Umbilical cord (tissue), 2 donors: ENCODE data around the gene CDSN. TPM values are rescaled to one million over a fixed set of nuclear protein-coding genes. Genes with fewer than 3 reads are reported as not detected.
A peak's percentile ranks its signal among the peaks of the same experiment; 100 is the strongest.
"Not testable (repeated sequence)": the region's sequence is repeated elsewhere in the genome, so short reads cannot be mapped to it uniquely, and the experiment has no call there.

ENCODE experiments used
- DNase-seq: peaks from one replicate; pipeline ENCODE4 v3.0.0-alpha.2; 2015; ENCODE audit warnings: low spot score
- total RNA-seq: library from RNA; depleted of rRNA; stranded (reverse); fragments of >200 nt; gene quantifications from one replicate; pipeline ENCODE4 v1.2.3, GENCODE V29; 2014; ENCODE audit warnings: low replicate concordance; ENCODE audit not compliant: insufficient read depth

Gene CDSN
- total RNA-seq: 2.4 TPM

GRCh38 chr6:31120151-31120915 is at the start of gene CDSN:
Gene CDSN (minus strand): TSS chr6:31120446. CDS start chr6:31120419, 27 bp downstream.
- no peak for DNase-seq

GRCh38 chr6:31169123-31169857 is 49.0 kb upstream of the CDSN start:
- DNase-seq: no peak

- DNase-seq: no peak
These were observed 48.4 kb upstream of the CDSN start for GRCh38 chr6:31168606-31169005.

GRCh38 chr6:31165986-31166385 is 45.7 kb upstream of the CDSN start:
- no peak for DNase-seq

GRCh38 chr6:31165064-31165832 is 45.0 kb upstream of the CDSN start:
- not testable (repeated sequence) for DNase-seq

- not testable (repeated sequence) for DNase-seq
These were observed 44.3 kb upstream of the CDSN start for GRCh38 chr6:31164475-31165063.

GRCh38 chr6:31163922-31164321 is 43.7 kb upstream of the CDSN start:
- DNase-seq: no peak

- no peak for DNase-seq
These were observed 42.4 kb upstream of the CDSN start for GRCh38 chr6:31162463-31163165.

- no peak for DNase-seq
These were observed 41.2 kb upstream of the CDSN start for GRCh38 chr6:31161216-31162126.

GRCh38 chr6:31158863-31159855 is 38.9 kb upstream of the CDSN start:
- peak; percentile 11 for DNase-seq

GRCh38 chr6:31158140-31158862 is 38.1 kb upstream of the CDSN start, which contains the start of gene TCF19:
Gene TCF19 (plus strand): TSS chr6:31158589. CDS start chr6:31159470, 881 bp downstream.
- peak; percentile 100 for DNase-seq

GRCh38 chr6:31157513-31158139 is 37.4 kb upstream of the CDSN start, which contains the start of gene CCHCR1:
Gene CCHCR1 (minus strand): TSS chr6:31157802. CDS start chr6:31157600, 202 bp downstream.
- no peak for DNase-seq

- DNase-seq: no peak
These were observed 36.4 kb upstream of the CDSN start for GRCh38 chr6:31156641-31157040.

GRCh38 chr6:31154436-31154835 is 34.2 kb upstream of the CDSN start:
- no peak for DNase-seq

GRCh38 chr6:31152781-31153180 is 32.5 kb upstream of the CDSN start:
- no peak for DNase-seq

- DNase-seq: no peak
These were observed 29.7 kb upstream of the CDSN start for GRCh38 chr6:31149827-31150447.

GRCh38 chr6:31145386-31145785 is 25.1 kb upstream of the CDSN start:
- no peak for DNase-seq
